ENCODE measurements around the gene TMEM131.

Gene TMEM131

GRCh38 chr2:97707362-97708047 lies 288.2 kb downstream of the TMEM131 start:
- DNase-seq (ENCODE audit: low spot score): no peak

- DNase-seq (ENCODE audit: low spot score): no peak
Observed at GRCh38 chr2:97706708-97707345, 288.9 kb downstream of the TMEM131 start.

Measured in HuH-7 (cell line).